Caco-2 (cell line): ENCODE measurements around the gene TRPM1. TPM values are rescaled to one million over a fixed set of nuclear protein-coding genes. Genes with fewer than 3 reads are reported as not detected.

Experiments used
- BruUV-seq: library from RNA; stranded (reverse); fragments of 400-500 nt; replicated peaks from 2 replicates; lab custom pipeline; 2021; lab: Mats Ljungman, UMichigan
- CTCF ChIA-PET: fragments of 300-600 bp; sonication (Branson Sonifier 250); formaldehyde crosslinking; loops from one replicate; lab custom pipeline; 2022; ENCODE audit warnings: antibody characterized with exemption; lab: Charles Lee
- POLR2A ChIA-PET: fragments of 300-600 bp; sonication (Branson Sonifier 250); formaldehyde crosslinking; loops from one replicate; lab custom pipeline; 2022; ENCODE audit warnings: antibody characterized with exemption; lab: Charles Lee
- DNase-seq, 2 experiments: peaks; one replicate each; pipeline versions ENCODE4 v3.0.0 to v3.0.0-alpha.2; 2020 to 2022
- H3K27me3 ChIP-seq: replicated peaks from 2 replicates; pipeline ENCODE4 v1.6.0; 2011; ENCODE audit warnings: low read length; ENCODE audit not compliant: control insufficient read depth, insufficient read depth
- H3K36me3 ChIP-seq: 2 replicates; pipeline ENCODE4 v1.5.1; 2011; ENCODE audit warnings: low read length; ENCODE audit not compliant: control insufficient read depth, insufficient read depth
- H3K4me1 ChIP-seq: fragments of 250-450 bp; sonication (Bioruptor Pico); 2 replicates; pipeline ENCODE4 v1.5.1; 2020; ENCODE audit warnings: mild to moderate bottlenecking
- H3K4me3 ChIP-seq: 2 replicates; pipeline ENCODE4 v1.5.1; 2011; ENCODE audit warnings: low read depth, mild to moderate bottlenecking, control low read depth, low read length
- H3K9me3 ChIP-seq: fragments of 250-450 bp; sonication (Bioruptor Pico); 2 replicates; pipeline ENCODE4 v1.5.1; 2020; ENCODE audit warnings: mild to moderate bottlenecking, moderate library complexity
- H3K27ac Mint-ChIP-seq: one replicate; pipeline ENCODE4 v1.8.0; 2022; ENCODE audit warnings: mixed read lengths; ENCODE audit not compliant: unreplicated experiment
- H3K27me3 Mint-ChIP-seq: one replicate; pipeline ENCODE4 v1.8.0; 2022; ENCODE audit warnings: mixed read lengths; ENCODE audit not compliant: insufficient read depth, unreplicated experiment
- H3K36me3 Mint-ChIP-seq: one replicate; pipeline ENCODE4 v1.8.0; 2022; ENCODE audit warnings: mild to moderate bottlenecking, mixed read lengths; ENCODE audit not compliant: insufficient read depth, unreplicated experiment
- H3K4me1 Mint-ChIP-seq: one replicate; pipeline ENCODE4 v1.8.0; 2022; ENCODE audit warnings: low read depth, mixed read lengths; ENCODE audit not compliant: unreplicated experiment
- H3K4me3 Mint-ChIP-seq: one replicate; pipeline ENCODE4 v1.8.0; 2022; ENCODE audit warnings: mild to moderate bottlenecking, moderate library complexity, mixed read lengths; ENCODE audit not compliant: unreplicated experiment
- H3K9me3 Mint-ChIP-seq: one replicate; pipeline ENCODE4 v1.8.0; 2022; ENCODE audit warnings: mixed read lengths; ENCODE audit not compliant: unreplicated experiment
- CTCF ChIP-seq, 2 experiments: fragments of 200-600 bp in 1 of 2; IDR thresholded peaks; 1 replicate in 1 of 2; 2 replicates in 1 of 2; pipeline versions ENCODE4 v1.5.1 to v1.8.0; 2011 to 2022; ENCODE audit warnings: antibody characterized with exemption in 1 of 2, control low read depth in 1 of 2, inconsistent platforms in 1 of 2, low read depth in 1 of 2, low read length in 1 of 2, mild to moderate bottlenecking in 1 of 2, moderate library complexity in 1 of 2; ENCODE audit not compliant: insufficient read depth in 1 of 2, severe bottlenecking in 1 of 2, unreplicated experiment in 1 of 2
- intact Hi-C: fragments of 100-400 bp; cut with micrococcal nuclease; formaldehyde crosslinking; loops from one replicate; pipeline ENCODE4 v1.10.0; 2022; ENCODE audit not compliant: unreplicated experiment
- total RNA-seq: library from RNA; stranded (reverse); gene quantifications from 2 replicates; pipeline ENCODE4 v1.2.3, GENCODE V29; 2022

Gene TRPM1
- total RNA-seq, 1 experiment from 2014 or later, result not detected

DNA sequence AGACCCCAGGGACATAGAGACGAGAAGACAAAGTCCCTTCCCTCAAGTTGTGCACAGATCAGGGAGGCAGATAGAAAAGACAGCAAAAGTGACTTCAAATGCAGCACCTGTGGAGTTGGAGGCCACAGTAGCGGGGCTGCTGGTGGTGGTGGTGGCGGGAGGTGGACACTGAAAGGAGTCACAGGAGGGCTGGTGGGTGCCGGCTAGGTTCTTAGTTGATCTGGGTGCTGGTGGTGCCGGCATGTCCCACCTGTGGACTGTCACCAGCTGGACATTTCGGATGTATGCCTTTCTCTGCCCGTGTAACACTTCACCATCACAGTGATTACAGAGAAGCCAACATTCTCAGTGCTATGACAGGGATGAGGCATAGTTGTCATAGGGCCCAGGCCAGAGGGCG is 60.9 kb downstream of the TRPM1 start:
- intact Hi-C loops, result no loop called here
- H3K9me3 Mint-ChIP-seq, result no peaks in the 10 kb centered on the region
- H3K4me3 Mint-ChIP-seq, result no peak overlapping the region
- Histone ChIP-seq H3K27me3 (no peaks in the 10 kb centered on the region), H3K36me3 (no peaks in the 10 kb centered on the region), H3K4me1 (no peaks in the 10 kb centered on the region), H3K4me3 (no peak overlapping the region), H3K9me3 (no peaks in the 10 kb centered on the region)
- CTCF ChIA-PET, result no interaction called here
- no peak for DNase-seq
- H3K27me3 Mint-ChIP-seq, result no peaks in the 10 kb centered on the region
- no peaks in the 10 kb centered on the region for H3K36me3 Mint-ChIP-seq
- peak overlapping the region; percentile 30 for H3K27ac Mint-ChIP-seq
- BruUV-seq, result no TSS peak
- TF ChIP-seq CTCF (IDR thresholded peaks at IDR 0.05; ENCODE audit: insufficient read depth in 1 of 2, low read depth in 1 of 2, low read length in 1 of 2, severe bottlenecking in 1 of 2, unreplicated experiment in 1 of 2), result no peak
- POLR2A ChIA-PET, result interaction anchor here (0.6 kb wide), 1 partner anchor 49 kb away, joined by 3 read pairs; no protein-coding TSS in a partner anchor
- H3K4me1 Mint-ChIP-seq, result no peaks in the 10 kb centered on the region

GRCh38 chr15:31039961-31040360 is 61.6 kb downstream of the TRPM1 start:
- intact Hi-C loops, result no loop called here
- H3K36me3 ChIP-seq, result no peaks in the 10 kb centered on the region
- BruUV-seq, result no TSS peak
- Mint-ChIP-seq H3K9me3 (no peaks in the 10 kb centered on the region), H3K4me1 (no peaks in the 10 kb centered on the region), H3K27me3 (no peaks in the 10 kb centered on the region), H3K4me3 (no peak overlapping the region), H3K27ac (peak overlapping the region; percentile 30), H3K36me3 (no peaks in the 10 kb centered on the region)
- no peak for TF ChIP-seq CTCF (IDR thresholded peaks at IDR 0.05; ENCODE audit: insufficient read depth in 1 of 2, low read depth in 1 of 2, low read length in 1 of 2, severe bottlenecking in 1 of 2, unreplicated experiment in 1 of 2)
- ChIA-PET CTCF (no interaction called here), POLR2A (interaction anchor here (0.9 kb wide), 1 partner anchor 15 kb away, joined by 3 read pairs; no protein-coding TSS in a partner anchor)
- no peak for DNase-seq
- H3K4me3 ChIP-seq, result no peak overlapping the region
- no peaks in the 10 kb centered on the region for H3K27me3 ChIP-seq
- H3K9me3 ChIP-seq, result no peaks in the 10 kb centered on the region
- no peaks in the 10 kb centered on the region for H3K4me1 ChIP-seq

DNA sequence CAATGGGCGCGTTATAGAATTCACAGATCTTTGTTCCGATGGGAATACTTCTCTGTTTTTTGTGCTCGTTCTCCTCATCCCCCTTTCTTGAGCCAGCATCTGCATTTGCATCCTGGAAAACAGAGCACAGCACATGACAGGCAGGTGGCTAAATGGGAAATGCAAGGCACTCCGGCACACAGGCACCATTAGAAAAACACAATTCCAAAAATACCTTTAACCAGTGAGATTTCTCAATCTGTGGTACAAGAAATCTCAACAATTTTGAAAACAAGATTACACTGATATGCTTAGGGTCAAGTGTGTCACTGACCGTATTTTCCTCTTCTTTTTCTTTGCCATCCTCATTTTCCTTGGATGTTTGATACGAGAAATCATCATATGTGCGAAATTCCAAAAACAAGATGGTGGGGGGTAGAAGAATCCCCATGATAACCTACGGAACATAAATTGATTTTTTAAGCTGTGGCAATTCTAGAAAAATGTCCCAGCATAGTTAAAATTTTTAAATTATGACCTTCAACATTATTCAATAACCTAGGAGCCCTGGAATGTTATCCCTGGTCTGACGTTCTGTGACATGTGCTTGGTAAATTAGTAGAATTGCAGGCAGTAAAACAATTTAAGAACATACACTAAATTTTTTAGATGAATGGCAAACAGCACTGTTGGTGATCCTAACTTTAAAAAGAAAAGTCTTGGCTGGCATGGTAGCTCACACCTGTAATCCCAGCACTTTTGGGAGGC is 63.6 kb downstream of the TRPM1 start:
- Mint-ChIP-seq H3K4me1 (peaks cover 19% of the 10 kb centered on the region), H3K4me3 (no peak overlapping the region), H3K27me3 (no peaks in the 10 kb centered on the region), H3K9me3 (no peaks in the 10 kb centered on the region), H3K27ac (no peak overlapping the region), H3K36me3 (no peaks in the 10 kb centered on the region)
- Histone ChIP-seq H3K27me3 (no peaks in the 10 kb centered on the region), H3K4me3 (no peak overlapping the region), H3K4me1 (peaks cover 18% of the 10 kb centered on the region), H3K9me3 (no peaks in the 10 kb centered on the region), H3K36me3 (no peaks in the 10 kb centered on the region)
- DNase-seq, result no peak
- TF ChIP-seq CTCF (IDR thresholded peaks at IDR 0.05; ENCODE audit: insufficient read depth in 1 of 2, low read depth in 1 of 2, low read length in 1 of 2, severe bottlenecking in 1 of 2, unreplicated experiment in 1 of 2), result no peak
- ChIA-PET POLR2A (no interaction called here), CTCF (no interaction called here)
- intact Hi-C loops, result no loop called here
- no TSS peak for BruUV-seq
